PC-3 (cell line): ENCODE measurements around the gene RFESD. TPM values are rescaled to one million over a fixed set of nuclear protein-coding genes. Genes with fewer than 3 reads are reported as not detected.

Source experiments
- ATAC-seq: fragments of 200-7000 bp; cut with Tn5 transposase; 2 replicates; pipeline ENCODE4 v1.9.1; 2020; ENCODE audit warnings: mild to moderate bottlenecking, moderate library complexity
- BruUV-seq: library from RNA; stranded (reverse); fragments of 400-500 nt; replicated peaks from 2 replicates; lab custom pipeline; 2021; lab: Mats Ljungman, UMichigan
- CTCF ChIA-PET: fragments of 300-600 bp; sonication (Branson Sonifier 250); formaldehyde crosslinking; loops from one replicate; lab custom pipeline; 2022; ENCODE audit warnings: antibody characterized with exemption; lab: Charles Lee
- POLR2A ChIA-PET: fragments of 300-600 bp; sonication (Branson Sonifier 250); formaldehyde crosslinking; loops from one replicate; lab custom pipeline; 2022; ENCODE audit warnings: antibody characterized with exemption; ENCODE audit not compliant: unreplicated experiment; lab: Charles Lee
- DNase-seq: peaks from one replicate; pipeline ENCODE4 v3.0.0-alpha.2; 2015
- H2AFZ ChIP-seq: fragments of 300-600 bp; sonication (generic); 2 replicates; pipeline ENCODE4 v1.6.0; 2016; ENCODE audit warnings: antibody characterized with exemption, low read length
- H3F3A ChIP-seq: fragments of 300-600 bp; sonication (generic); one replicate; pipeline ENCODE4 v1.6.0; 2017; ENCODE audit warnings: antibody characterized with exemption, low read length, control low read depth, mild to moderate bottlenecking; ENCODE audit not compliant: unreplicated experiment
- H3K27ac ChIP-seq: fragments of 300-600 bp; sonication (generic); 2 replicates; pipeline ENCODE4 v1.5.1; 2016; ENCODE audit warnings: mild to moderate bottlenecking, low read length
- H3K27me3 ChIP-seq: fragments of 300-600 bp; sonication (generic); 2 replicates; pipeline ENCODE4 v1.6.1; 2016; ENCODE audit warnings: low read length, mixed read lengths
- H3K36me3 ChIP-seq: fragments of 300-600 bp; sonication (generic); 2 replicates; pipeline ENCODE4 v1.6.1; 2016; ENCODE audit warnings: low read depth, mixed run types, low read length, mixed read lengths
- H3K4me1 ChIP-seq: fragments of 300-600 bp; sonication (generic); 2 replicates; pipeline ENCODE4 v1.5.1; 2016; ENCODE audit warnings: low read length; ENCODE audit not compliant: insufficient read depth
- H3K4me2 ChIP-seq: fragments of 300-600 bp; sonication (generic); 2 replicates; pipeline ENCODE4 v1.6.0; 2016; ENCODE audit warnings: low read length
- H3K4me3 ChIP-seq: fragments of 300-600 bp; sonication (generic); 2 replicates; pipeline ENCODE4 v1.5.1; 2016; ENCODE audit warnings: mild to moderate bottlenecking, low read length, mixed read lengths
- H3K79me2 ChIP-seq: fragments of 300-600 bp; sonication (generic); 2 replicates; pipeline ENCODE4 v1.6.1; 2017; ENCODE audit warnings: low read length, mixed read lengths
- H3K9ac ChIP-seq: fragments of 300-600 bp; sonication (generic); 2 replicates; pipeline ENCODE4 v1.6.0; 2016; ENCODE audit warnings: mild to moderate bottlenecking, low read length
- H3K9me2 ChIP-seq: fragments of 300-600 bp; sonication (generic); replicated peaks from 2 replicates; pipeline ENCODE4 v1.6.1; 2016; ENCODE audit warnings: mixed run types, low read length, mixed read lengths
- H3K9me3 ChIP-seq: fragments of 300-600 bp; sonication (generic); 2 replicates; pipeline ENCODE4 v1.6.1; 2016; ENCODE audit warnings: low read length, mixed read lengths
- H4K20me1 ChIP-seq: fragments of 300-600 bp; sonication (generic); 2 replicates; pipeline ENCODE4 v1.6.1; 2016; ENCODE audit warnings: low read length, mixed read lengths
- CTCF ChIP-seq: fragments of 300-600 bp; sonication (generic); conservative IDR thresholded peaks from 2 replicates; pipeline ENCODE4 v1.5.1; 2017; ENCODE audit warnings: antibody characterized with exemption, low read depth, mild to moderate bottlenecking, low read length
- EZH2 ChIP-seq: fragments of 300-600 bp; sonication (generic); IDR thresholded peaks from one replicate; pipeline ENCODE4 v1.6.1; 2017; ENCODE audit warnings: antibody characterized with exemption, mild to moderate bottlenecking, low read length; ENCODE audit not compliant: unreplicated experiment
- EZH2phosphoT487 ChIP-seq: fragments of 300-600 bp; sonication (generic); IDR thresholded peaks from 2 replicates; pipeline ENCODE4 v1.6.1; 2018; ENCODE audit warnings: mild to moderate bottlenecking, antibody characterized with exemption, low read length, borderline replicate concordance
- intact Hi-C: fragments of 100-400 bp; cut with micrococcal nuclease; formaldehyde crosslinking; loops from 2 replicates; pipeline ENCODE4 v1.9.0; 2023
- total RNA-seq: library from RNA; depleted of rRNA; stranded (reverse); fragments of >200 nt; gene quantifications from 2 replicates; pipeline ENCODE4 v1.2.3, GENCODE V29; 2014

The RFESD gene
- total RNA-seq, 1 experiment from 2014 or later, result 0.36 TPM

GRCh38 chr5:95633671-95634070 is 12.9 kb upstream of the RFESD start:
- ATAC-seq, result no peak
- Histone ChIP-seq H3K4me2 (no peak overlapping the region), H3K4me3 (no peak overlapping the region), H3K79me2 (no peaks in the 10 kb centered on the region), H3K36me3 (no peaks in the 10 kb centered on the region), H2AFZ (no peak overlapping the region), H3K27me3 (no peaks in the 10 kb centered on the region), H3K4me1 (peaks cover 16% of the 10 kb centered on the region), H3K27ac (no peak overlapping the region), H3F3A (no peaks in the 10 kb centered on the region), H3K9me3 (no peaks in the 10 kb centered on the region), H3K9ac (no peak overlapping the region), H3K9me2 (no peaks in the 10 kb centered on the region), H4K20me1 (no peaks in the 10 kb centered on the region)
- intact Hi-C loops, result no loop called here
- ChIA-PET CTCF (no interaction called here), POLR2A (no interaction called here)
- TF ChIP-seq EZH2phosphoT487 (no peak), CTCF (no peak), EZH2 (no peak)
- no TSS peak for BruUV-seq
- no peak for DNase-seq

- ChIA-PET POLR2A (no interaction called here), CTCF (no interaction called here)
- ATAC-seq (no peak), DNase-seq (no peak)
- H3F3A ChIP-seq, result no peaks in the 10 kb centered on the region
- TF ChIP-seq EZH2 (no peak), CTCF (no peak), EZH2phosphoT487 (no peak)
- no peaks in the 10 kb centered on the region for H3K9me2 ChIP-seq
- intact Hi-C loops, result no loop called here
- no TSS peak for BruUV-seq
- no peaks in the 10 kb centered on the region for H4K20me1 ChIP-seq
- no peaks in the 10 kb centered on the region for H3K36me3 ChIP-seq
- H3K9me3 ChIP-seq, result no peaks in the 10 kb centered on the region
- no peak overlapping the region for H3K4me2 ChIP-seq
- no peak overlapping the region for H2AFZ ChIP-seq
- no peak overlapping the region for H3K9ac ChIP-seq
- H3K4me3 ChIP-seq, result no peak overlapping the region
- H3K4me1 ChIP-seq, result peaks cover 16% of the 10 kb centered on the region
- H3K27me3 ChIP-seq, result no peaks in the 10 kb centered on the region
- no peaks in the 10 kb centered on the region for H3K79me2 ChIP-seq
- H3K27ac ChIP-seq, result no peak overlapping the region
Observed at GRCh38 chr5:95634081-95634480, 12.5 kb upstream of the RFESD start.

- Histone ChIP-seq H3K79me2 (no peaks in the 10 kb centered on the region), H3K9me3 (no peaks in the 10 kb centered on the region), H3K9ac (no peak overlapping the region), H3K4me1 (no peaks in the 10 kb centered on the region), H3K4me3 (no peak overlapping the region), H3K9me2 (no peaks in the 10 kb centered on the region), H2AFZ (no peak overlapping the region), H4K20me1 (no peaks in the 10 kb centered on the region), H3K4me2 (no peak overlapping the region), H3K36me3 (no peaks in the 10 kb centered on the region), H3K27me3 (no peaks in the 10 kb centered on the region), H3F3A (no peaks in the 10 kb centered on the region), H3K27ac (no peak overlapping the region)
- ATAC-seq (no peak), DNase-seq (no peak)
- intact Hi-C loops, result no loop called here
- CTCF ChIA-PET, result no interaction called here
- no peak for TF ChIP-seq EZH2
- TF ChIP-seq CTCF, result no peak
- no peak for TF ChIP-seq EZH2phosphoT487
- BruUV-seq, result no TSS peak
- POLR2A ChIA-PET, result no interaction called here
Observed at GRCh38 chr5:95638632-95639031, 7.9 kb upstream of the RFESD start.
